ENCODE results near the gene GOPC. TPM values are rescaled to one million over a fixed set of nuclear protein-coding genes. Genes with fewer than 3 reads are reported as not detected.
A peak's percentile ranks its signal among the peaks of the same experiment; 100 is the strongest.

Gene GOPC
- total RNA-seq, 1 experiment from 2014 or later = 53.2 TPM

- BruUV-seq (replicated peaks) = no TSS peak
- Mint-ChIP-seq H3K4me3 (ENCODE audit: unreplicated experiment) (no peak overlapping the region), H3K4me1 (ENCODE audit: insufficient read depth, unreplicated experiment) (peaks cover 13% of the 10 kb centered on the region), H3K9me3 (ENCODE audit: unreplicated experiment) (no peaks in the 10 kb centered on the region), H3K36me3 (ENCODE audit: insufficient read depth, unreplicated experiment) (peaks cover 67% of the 10 kb centered on the region), H3K27ac (ENCODE audit: low read depth, unreplicated experiment) (peak overlapping the region; percentile 19), H3K27me3 (ENCODE audit: insufficient read depth, unreplicated experiment) (no peaks in the 10 kb centered on the region)
- no peak for TF ChIP-seq CTCF (IDR thresholded peaks at IDR 0.05; ENCODE audit: unreplicated experiment)
- intact Hi-C loops (cut with micrococcal nuclease) = no loop called here
- POLR2A ChIA-PET = interaction anchor here (1.3 kb wide), 2 partner anchors 35 to 119 kb away, joined by 3 to 4 read pairs; partner anchors contain the start of gene GOPC
- DNase-seq (ENCODE audit: unreplicated experiment) = no peak
- CTCF ChIA-PET = interaction anchor here (0.7 to 1.8 kb wide), 4 partner anchors 12 to 85 kb away, joined by 3 to 7 read pairs (median 3); no protein-coding TSS in a partner anchor
Observed at GRCh38 chr6:117568247-117568646, 34.1 kb downstream of the GOPC start.

GRCh38 chr6:117564681-117565080 lies 37.6 kb downstream of the GOPC start:
- H3K9me3 Mint-ChIP-seq (ENCODE audit: unreplicated experiment) = no peaks in the 10 kb centered on the region
- TF ChIP-seq CTCF (IDR thresholded peaks at IDR 0.05; ENCODE audit: unreplicated experiment) = no peak
- CTCF ChIA-PET = interaction anchor here (0.6 to 1.9 kb wide), 3 partner anchors 8 to 219 kb away, joined by 4 read pairs; no protein-coding TSS in a partner anchor
- H3K36me3 Mint-ChIP-seq (ENCODE audit: insufficient read depth, unreplicated experiment) = peaks cover 79% of the 10 kb centered on the region
- H3K4me1 Mint-ChIP-seq (ENCODE audit: insufficient read depth, unreplicated experiment) = peaks cover 4% of the 10 kb centered on the region
- no TSS peak for BruUV-seq (replicated peaks)
- no peak overlapping the region for H3K4me3 Mint-ChIP-seq (ENCODE audit: unreplicated experiment)
- no peak for DNase-seq (ENCODE audit: unreplicated experiment)
- intact Hi-C loops (cut with micrococcal nuclease) = no loop called here
- no peaks in the 10 kb centered on the region for H3K27me3 Mint-ChIP-seq (ENCODE audit: insufficient read depth, unreplicated experiment)
- no peak overlapping the region for H3K27ac Mint-ChIP-seq (ENCODE audit: low read depth, unreplicated experiment)
- POLR2A ChIA-PET = interaction anchor here (0.7 to 1.2 kb wide), 3 partner anchors 9 to 38 kb away, joined by 3 to 4 read pairs (median 3); partner anchors contain the start of gene GOPC

GRCh38 chr6:117561128-117561527 lies 41.2 kb downstream of the GOPC start:
- Mint-ChIP-seq H3K4me1 (ENCODE audit: insufficient read depth, unreplicated experiment) (peaks cover 15% of the 10 kb centered on the region), H3K27ac (ENCODE audit: low read depth, unreplicated experiment) (no peak overlapping the region)
- CTCF ChIA-PET = interaction anchor here (0.7 to 1.6 kb wide), 3 partner anchors 9 to 217 kb away, joined by 3 to 5 read pairs (median 4); no protein-coding TSS in a partner anchor

More at GRCh38 chr6:117561128-117561527, 41.2 kb downstream of the GOPC start:
- Mint-ChIP-seq H3K36me3 (ENCODE audit: insufficient read depth, unreplicated experiment) (peaks cover 76% of the 10 kb centered on the region), H3K9me3 (ENCODE audit: unreplicated experiment) (no peaks in the 10 kb centered on the region), H3K4me3 (ENCODE audit: unreplicated experiment) (no peak overlapping the region), H3K27me3 (ENCODE audit: insufficient read depth, unreplicated experiment) (no peaks in the 10 kb centered on the region)
- no peak for TF ChIP-seq CTCF (IDR thresholded peaks at IDR 0.05; ENCODE audit: unreplicated experiment)
- intact Hi-C loops (cut with micrococcal nuclease) = no loop called here
- BruUV-seq (replicated peaks) = no TSS peak
- POLR2A ChIA-PET = interaction anchor here (0.7 to 3.3 kb wide), 5 partner anchors 10 to 113 kb away, joined by 3 to 20 read pairs (median 3); partner anchors contain the start of gene GOPC
- DNase-seq (ENCODE audit: unreplicated experiment) = no peak

Measured in MCF 10A (cell line).